Measurements from ENCODE around the gene PLCXD3.

The PLCXD3 gene

DNA sequence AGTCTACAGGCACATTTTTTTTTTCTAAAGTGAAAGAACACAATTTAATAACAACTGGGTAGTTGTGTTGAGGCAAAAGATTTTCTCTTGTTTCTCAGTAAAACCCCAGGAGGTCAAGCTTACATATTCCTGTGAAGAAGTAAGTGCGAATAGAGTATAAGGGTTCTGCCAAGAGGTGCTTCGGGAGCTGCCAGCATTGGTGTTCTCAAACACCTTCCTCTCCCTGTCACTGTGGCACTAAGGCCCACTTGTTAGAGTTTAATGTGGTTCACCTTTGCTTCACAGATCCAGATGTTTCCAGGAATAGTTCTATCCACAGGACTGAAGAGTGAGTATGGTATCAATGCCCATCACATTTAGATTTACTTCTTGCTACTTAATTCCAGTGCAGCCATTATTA lies 205.3 kb downstream of the PLCXD3 start:
- TF ChIP-seq ZFX (IDR thresholded peaks at IDR 0.05): no peak
- TF ChIP-seq CTCF (conservative IDR thresholded peaks at IDR 0.05): no peak

GRCh38 chr5:41296066-41296465 lies 214.3 kb downstream of the PLCXD3 start:
- TF ChIP-seq CTCF (conservative IDR thresholded peaks at IDR 0.05) (no peak), ZFX (IDR thresholded peaks at IDR 0.05) (no peak)

More for the DNA sequence above, 205.3 kb downstream of the PLCXD3 start:
- no peak overlapping the region for H3K27ac ChIP-seq

DNA sequence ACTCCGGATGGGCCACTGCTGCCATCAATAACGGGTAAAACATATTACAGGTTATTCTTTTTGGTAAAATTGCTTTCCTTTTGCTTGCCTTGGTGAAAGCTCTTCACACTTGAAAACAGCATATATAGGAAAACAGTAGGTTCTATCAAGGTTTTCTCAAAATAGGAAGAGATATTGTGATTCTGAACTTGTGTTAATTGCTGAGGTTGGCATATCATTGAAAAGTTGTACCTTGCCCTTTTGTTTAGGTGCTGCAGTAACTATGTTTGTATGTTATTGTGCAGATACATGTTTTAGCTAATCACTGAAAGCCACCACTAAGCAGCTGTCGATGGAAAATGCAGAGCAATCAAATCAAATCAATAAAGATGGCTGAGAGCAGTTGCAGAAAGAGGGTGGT lies 219.1 kb downstream of the PLCXD3 start:
- no peak for TF ChIP-seq ZFX (IDR thresholded peaks at IDR 0.05)
- no peak for TF ChIP-seq CTCF (conservative IDR thresholded peaks at IDR 0.05)
- no peak overlapping the region for H3K27ac ChIP-seq

More at GRCh38 chr5:41296066-41296465, 214.3 kb downstream of the PLCXD3 start:
- no peak overlapping the region for H3K27ac ChIP-seq

DNA sequence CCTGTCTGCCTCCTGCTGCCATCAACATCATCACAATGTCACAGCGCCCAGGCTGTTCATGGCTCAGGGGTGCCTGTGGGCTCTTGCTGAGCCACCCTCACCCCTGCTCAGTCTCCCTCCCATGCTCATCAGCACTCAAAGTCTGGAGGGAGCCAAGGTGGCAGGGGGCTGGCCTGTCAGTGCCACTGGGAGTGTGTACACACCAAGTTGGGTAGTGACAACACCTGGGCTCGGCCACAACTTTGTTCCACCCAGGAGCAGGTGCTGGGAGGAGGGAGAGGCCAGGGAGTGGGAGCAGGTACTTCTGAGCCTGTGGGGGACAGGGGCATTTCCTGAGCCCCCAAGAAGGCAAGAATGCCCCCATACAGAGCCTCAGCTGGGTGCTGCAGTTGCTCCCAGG lies 219.6 kb downstream of the PLCXD3 start:
- H3K27ac ChIP-seq: no peak overlapping the region
- TF ChIP-seq CTCF (conservative IDR thresholded peaks at IDR 0.05) (no peak), ZFX (IDR thresholded peaks at IDR 0.05) (no peak)

- no peak overlapping the region for H3K27ac ChIP-seq
- no peak for TF ChIP-seq CTCF (conservative IDR thresholded peaks at IDR 0.05)
- no peak for TF ChIP-seq ZFX (IDR thresholded peaks at IDR 0.05)
Measured at GRCh38 chr5:41289970-41290464, 220.4 kb downstream of the PLCXD3 start.

DNA sequence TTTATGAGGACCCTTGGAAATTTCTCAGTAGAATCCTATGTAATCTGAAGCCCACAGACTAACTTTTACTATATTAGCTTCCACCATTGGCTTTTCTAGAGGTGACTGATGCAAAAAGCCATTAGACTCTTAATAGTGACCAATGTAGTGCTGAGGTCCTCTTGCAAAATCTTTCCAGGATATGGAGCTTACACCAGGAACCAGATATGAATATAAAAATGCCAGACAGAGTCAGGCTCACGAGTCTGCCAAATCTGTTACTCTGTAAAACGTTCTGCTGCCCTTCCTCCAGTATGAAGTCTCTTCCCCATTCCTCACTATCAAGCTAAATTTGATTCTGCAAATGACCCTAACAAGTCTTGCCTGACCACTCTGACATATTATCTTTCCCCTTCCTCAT lies 223.7 kb downstream of the PLCXD3 start:
- H3K27ac ChIP-seq: no peak overlapping the region
- TF ChIP-seq CTCF (conservative IDR thresholded peaks at IDR 0.05) (no peak), ZFX (IDR thresholded peaks at IDR 0.05) (no peak)

DNA sequence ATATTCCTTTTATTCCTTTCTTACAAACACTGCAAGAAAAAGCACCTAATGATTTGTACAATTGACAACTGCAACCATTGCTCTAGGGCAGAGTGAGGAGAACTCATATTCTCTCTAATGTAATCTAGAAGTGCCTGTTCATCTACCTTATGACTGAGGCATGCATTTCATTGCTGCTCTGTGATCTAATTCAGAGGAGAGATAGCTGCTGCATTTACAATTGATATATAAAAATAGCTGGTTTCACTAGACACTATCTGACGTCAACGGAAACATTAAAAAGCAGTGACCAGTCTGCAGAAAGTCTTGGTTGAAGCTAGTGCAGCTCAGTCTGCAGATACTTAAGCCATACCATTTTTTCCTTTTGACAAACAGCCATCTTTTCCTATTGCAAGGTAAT lies 224.2 kb downstream of the PLCXD3 start:
- TF ChIP-seq CTCF (conservative IDR thresholded peaks at IDR 0.05) (no peak), ZFX (IDR thresholded peaks at IDR 0.05) (no peak)
- no peak overlapping the region for H3K27ac ChIP-seq

Data from C4-2B (cell line).